A549 (cell line): Measurements from ENCODE around the gene ZNF398.

Experiments
- CTCF ChIP-seq: fragments of >200 bp; sonication (Bioruptor Twin); formaldehyde crosslinking; IDR thresholded peaks from 3 replicates; pipeline ENCODE4 v1.5.1; 2016
- E2F6 ChIP-seq: IDR thresholded peaks from 2 replicates; pipeline ENCODE4 v1.6.1; 2012; ENCODE audit warnings: low read depth, borderline replicate concordance
- EHF ChIP-seq: fragments of 250-450 bp; sonication (Bioruptor Pico); IDR thresholded peaks from 2 replicates; pipeline ENCODE4 v1.5.0; 2020; ENCODE audit warnings: mild to moderate bottlenecking
- EP300 ChIP-seq, 2 experiments: fragments of >200 bp; sonication (Bioruptor Twin); formaldehyde crosslinking; IDR thresholded peaks; 2 replicates in 1 of 2; 3 replicates in 1 of 2; pipeline ENCODE4 v1.6.1; 2016 to 2017
- FOSL2 ChIP-seq, 2 experiments: fragments of 450-650 bp in 1 of 2; fragments of >200 bp in 1 of 2; sonication (Bioruptor Twin) in 1 of 2; formaldehyde crosslinking; IDR thresholded peaks; 2 replicates each; pipeline versions ENCODE4 v1.5.0 to v1.6.1; 2016 to 2020; ENCODE audit warnings: mild to moderate bottlenecking in 1 of 2, moderate library complexity in 1 of 2
- MAZ ChIP-seq: fragments of 150-350 bp; IDR thresholded peaks from 2 replicates; pipeline ENCODE4 v1.6.1; 2014; ENCODE audit warnings: antibody characterized with exemption, low read depth, low read length, borderline replicate concordance
- NPAS2 ChIP-seq: fragments of 250-450 bp; sonication (Bioruptor Pico); IDR thresholded peaks from 2 replicates; pipeline ENCODE4 v1.8.0; 2022; ENCODE audit warnings: mild to moderate bottlenecking, moderate library complexity, borderline replicate concordance
- POLR2A ChIP-seq: IDR thresholded peaks from 2 replicates; pipeline ENCODE4 v1.6.1; 2012; ENCODE audit warnings: mild to moderate bottlenecking, low read length
- RFX5 ChIP-seq: fragments of 450-650 bp; IDR thresholded peaks from 2 replicates; pipeline ENCODE4 v1.7.1; 2014; ENCODE audit warnings: antibody characterized with exemption, mild to moderate bottlenecking, moderate library complexity
- ZC3H11A ChIP-seq: fragments of 450-650 bp; IDR thresholded peaks from 2 replicates; pipeline ENCODE4 v1.6.1; 2014; ENCODE audit warnings: antibody characterized with exemption, mild to moderate bottlenecking

GRCh38 chr7:149099058-149099457 is 48.2 kb upstream of the ZNF398 start:
- TF ChIP-seq CTCF (no peak), EP300 (IDR thresholded peaks at IDR 0.05) (no peak), POLR2A (no peak), EHF (CRISPR knock-in tag) (no peak), RFX5 (no peak), MAZ (no peak), ZC3H11A (no peak), NPAS2 (CRISPR knock-in tag) (no peak), FOSL2 (IDR thresholded peaks at IDR 0.05) (no peak), FOSL2 (CRISPR knock-in tag; IDR thresholded peaks at IDR 0.05) (no peak), E2F6 (no peak)
